HCT116 (cell line): ENCODE data around the gene ARVCF. TPM values are rescaled to one million over a fixed set of nuclear protein-coding genes. Genes with fewer than 3 reads are reported as not detected.

ENCODE experiments used
- ATAC-seq: fragments of 200-7000 bp; cut with Tn5 transposase; 2 replicates; pipeline ENCODE4 v1.9.1; 2020; ENCODE audit warnings: mild to moderate bottlenecking, moderate library complexity
- BruUV-seq: library from RNA; stranded (reverse); fragments of 400-500 nt; replicated peaks from 2 replicates; lab custom pipeline; 2021; lab: Mats Ljungman, UMichigan
- CTCF ChIA-PET: fragments of 300-600 bp; sonication (Branson Sonifier 250); formaldehyde crosslinking; loops from one replicate; lab custom pipeline; 2021; ENCODE audit warnings: antibody characterized with exemption; lab: Charles Lee
- POLR2A ChIA-PET: fragments of 300-600, 350-600 bp; sonication (Branson Sonifier 250); formaldehyde crosslinking; loops from one replicate; lab custom pipeline; 2021; ENCODE audit warnings: antibody characterized with exemption; lab: Charles Lee
- RAD21 ChIA-PET, 2 experiments: fragments of 300-600 bp; sonication (Branson Sonifier 250); formaldehyde crosslinking; loops; one replicate each; lab custom pipeline; 2023; ENCODE audit warnings: low total read pairs in 2 of 2; ENCODE audit not compliant: uncharacterized antibody in 2 of 2, unreplicated experiment in 2 of 2, low non-redundant PET in 1 of 2; lab: Charles Lee
- DNase-seq: peaks from one replicate; pipeline ENCODE4 v3.0.0-alpha.2; 2010; ENCODE audit warnings: low read depth, low spot score
- H2AFZ ChIP-seq: fragments of 200-600 bp; shearing (Covaris generic), sonication (generic); 2 replicates; pipeline ENCODE4 v1.6.1; 2017; ENCODE audit warnings: low read depth, mixed run types, mixed read lengths, antibody characterized with exemption, low read length; ENCODE audit not compliant: poor library complexity, severe bottlenecking
- H3K27ac ChIP-seq: 2 replicates; pipeline ENCODE4 v1.5.1; 2012; ENCODE audit warnings: low read depth, low read length
- H3K27me3 ChIP-seq: fragments of 200-600 bp; sonication (generic); 2 replicates; pipeline ENCODE4 v1.6.1; 2016; ENCODE audit warnings: mixed run types, low read length, mixed read lengths; ENCODE audit not compliant: insufficient read depth
- H3K36me3 ChIP-seq, 2 experiments: fragments of 200-500 bp in 1 of 2; fragments of 200-600 bp in 1 of 2; sonication (Bioruptor generic) in 1 of 2; sonication (generic) in 1 of 2; 2 replicates each; pipeline versions ENCODE4 v1.5.1 to v1.6.1; 2014 to 2016; ENCODE audit warnings: low read length in 2 of 2, inconsistent platforms in 1 of 2, mixed read lengths in 1 of 2, mixed run types in 1 of 2; ENCODE audit not compliant: insufficient read depth in 2 of 2, control insufficient read depth in 1 of 2
- H3K4me1 ChIP-seq, 2 experiments: fragments of 200-600 bp in 1 of 2; sonication (generic) in 1 of 2; 2 replicates each; pipeline versions ENCODE4 v1.5.1 to v1.6.1; 2012 to 2017; ENCODE audit warnings: low read length in 2 of 2, inconsistent platforms in 1 of 2, mild to moderate bottlenecking in 1 of 2, mixed read lengths in 1 of 2, mixed run types in 1 of 2, moderate library complexity in 1 of 2; ENCODE audit not compliant: insufficient read depth in 2 of 2, control insufficient read depth in 1 of 2
- H3K4me2 ChIP-seq: fragments of 200-600 bp; sonication (generic); 2 replicates; pipeline ENCODE4 v1.6.1; 2017; ENCODE audit warnings: mixed run types, low read length, mixed read lengths
- H3K4me3 ChIP-seq, 2 experiments: fragments of 200-600 bp in 1 of 2; sonication (generic) in 1 of 2; replicated peaks in 1 of 2; 2 replicates each; pipeline ENCODE4 v1.5.1; 2011 to 2016; ENCODE audit warnings: low read length in 2 of 2, control low read depth in 1 of 2, low read depth in 1 of 2, mild to moderate bottlenecking in 1 of 2, mixed read lengths in 1 of 2, mixed run types in 1 of 2
- H3K79me2 ChIP-seq: fragments of 200-600 bp; sonication (generic); 2 replicates; pipeline ENCODE4 v1.6.1; 2017; ENCODE audit warnings: mild to moderate bottlenecking, mixed run types, low read length, moderate library complexity, mixed read lengths; ENCODE audit not compliant: insufficient read depth
- H3K9ac ChIP-seq: fragments of 200-600 bp; sonication (generic); 2 replicates; pipeline ENCODE4 v1.6.1; 2016; ENCODE audit warnings: low read length, mixed read lengths
- H3K9me2 ChIP-seq: fragments of 200-600 bp; sonication (generic), shearing (Covaris generic); 2 replicates; pipeline ENCODE4 v1.6.1; 2017; ENCODE audit warnings: mixed run types, mild to moderate bottlenecking, moderate library complexity; ENCODE audit not compliant: insufficient read depth
- H3K9me3 ChIP-seq, 2 experiments: fragments of 200-500 bp in 1 of 2; fragments of 200-600 bp in 1 of 2; sonication (Bioruptor generic) in 1 of 2; sonication (generic) in 1 of 2; 2 replicates each; pipeline ENCODE4 v1.6.1; 2014 to 2017; ENCODE audit warnings: low read length in 2 of 2, mixed read lengths in 2 of 2, inconsistent platforms in 1 of 2, low read depth in 1 of 2, mild to moderate bottlenecking in 1 of 2, mixed run types in 1 of 2, moderate library complexity in 1 of 2; ENCODE audit not compliant: control insufficient read depth in 1 of 2, insufficient read depth in 1 of 2
- H4K20me1 ChIP-seq: fragments of 200-600 bp; sonication (generic), shearing (Covaris generic); 2 replicates; pipeline ENCODE4 v1.6.1; 2017; ENCODE audit warnings: mixed run types, mild to moderate bottlenecking, moderate library complexity; ENCODE audit not compliant: insufficient read depth
- EGR1 ChIP-seq: IDR thresholded peaks from 2 replicates; pipeline ENCODE4 v1.6.1; 2012; ENCODE audit warnings: low read depth
- ELF1 ChIP-seq: IDR thresholded peaks from 2 replicates; pipeline ENCODE4 v1.6.1; 2012; ENCODE audit warnings: low read depth, borderline replicate concordance
- JUND ChIP-seq: IDR thresholded peaks from 2 replicates; pipeline ENCODE4 v1.6.1; 2012
- POLR2A ChIP-seq: IDR thresholded peaks from 2 replicates; pipeline ENCODE4 v1.7.0; 2011; ENCODE audit warnings: borderline replicate concordance; ENCODE audit not compliant: insufficient read depth, insufficient read length; ENCODE audit errors: extremely low read depth
- POLR2AphosphoS5 ChIP-seq: IDR thresholded peaks from 2 replicates; pipeline ENCODE4 v1.6.1; 2011; ENCODE audit warnings: mild to moderate bottlenecking, low read depth, low read length, moderate library complexity
- RAD21 ChIP-seq: IDR thresholded peaks from 2 replicates; pipeline ENCODE4 v1.6.1; 2012; ENCODE audit warnings: low read depth, mild to moderate bottlenecking
- SP1 ChIP-seq: IDR thresholded peaks from 2 replicates; pipeline ENCODE4 v1.6.1; 2012; ENCODE audit warnings: low read depth
- SRF ChIP-seq: IDR thresholded peaks from 2 replicates; pipeline ENCODE4 v1.6.1; 2012; ENCODE audit warnings: low read depth
- YY1 ChIP-seq: IDR thresholded peaks from 2 replicates; pipeline ENCODE4 v1.6.1; 2011; ENCODE audit warnings: low read length, low read depth, moderate library complexity, mild to moderate bottlenecking; ENCODE audit not compliant: insufficient replicate concordance; ENCODE audit errors: extremely low read depth
- ZFX ChIP-seq: fragments of 450-650 bp; IDR thresholded peaks from 2 replicates; pipeline ENCODE4 v1.6.1; 2017
- intact Hi-C: fragments of 100-400 bp; cut with micrococcal nuclease; formaldehyde crosslinking; loops from 2 replicates; pipeline ENCODE4 v1.10.0; 2022
- total RNA-seq: library from RNA; stranded (reverse); gene quantifications from one replicate; pipeline ENCODE4 v1.2.1, GENCODE V29; 2021; ENCODE audit not compliant: unreplicated experiment
- TF ChIP-seq, protein P1 (sequence below), 3 experiments: fragments of 200-600 bp in 1 of 3; sonication (generic) in 1 of 3; IDR thresholded peaks in 2 of 3; conservative IDR thresholded peaks in 1 of 3; 2 replicates each; pipeline ENCODE4 v1.5.1; 2012 to 2017; ENCODE audit warnings: low read depth in 2 of 3, low read length in 2 of 3, antibody characterized with exemption in 1 of 3, borderline replicate concordance in 1 of 3, control low read depth in 1 of 3, mild to moderate bottlenecking in 1 of 3, mixed read lengths in 1 of 3, mixed run types in 1 of 3, moderate library complexity in 1 of 3; ENCODE audit not compliant: insufficient read depth in 1 of 3
- TF ChIP-seq, protein P2 (sequence below): IDR thresholded peaks from 2 replicates; pipeline ENCODE4 v1.6.1; 2011; ENCODE audit warnings: mild to moderate bottlenecking, low read length, moderate library complexity; ENCODE audit not compliant: insufficient replicate concordance; ENCODE audit errors: extremely low read depth

The ARVCF gene
- total RNA-seq, 1 experiment from 2014 or later: 42.8 TPM

DNA sequence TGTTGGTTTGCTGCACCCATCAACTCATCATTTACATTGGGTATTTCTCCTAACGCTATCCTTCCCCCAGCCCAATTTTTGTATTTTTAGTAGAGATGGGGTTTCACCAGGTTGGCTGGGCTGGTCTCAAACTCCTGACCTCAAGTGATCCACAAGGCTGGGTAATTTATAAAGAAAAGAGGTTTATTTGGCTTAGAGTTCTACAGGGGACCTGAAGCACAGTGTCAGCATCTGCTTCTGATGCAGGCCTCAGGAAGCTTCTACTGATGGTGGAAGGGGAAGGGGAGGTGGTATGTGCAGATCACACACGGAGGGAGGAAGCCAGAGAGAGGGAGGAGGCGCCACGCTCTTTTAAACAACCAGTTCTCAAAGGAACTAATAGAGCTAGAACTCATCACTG is 30.1 kb upstream of the ARVCF start (continued):
- TF ChIP-seq EGR1: no peak
- TF ChIP-seq SRF: no peak
- TF ChIP-seq RAD21: no peak

DNA sequence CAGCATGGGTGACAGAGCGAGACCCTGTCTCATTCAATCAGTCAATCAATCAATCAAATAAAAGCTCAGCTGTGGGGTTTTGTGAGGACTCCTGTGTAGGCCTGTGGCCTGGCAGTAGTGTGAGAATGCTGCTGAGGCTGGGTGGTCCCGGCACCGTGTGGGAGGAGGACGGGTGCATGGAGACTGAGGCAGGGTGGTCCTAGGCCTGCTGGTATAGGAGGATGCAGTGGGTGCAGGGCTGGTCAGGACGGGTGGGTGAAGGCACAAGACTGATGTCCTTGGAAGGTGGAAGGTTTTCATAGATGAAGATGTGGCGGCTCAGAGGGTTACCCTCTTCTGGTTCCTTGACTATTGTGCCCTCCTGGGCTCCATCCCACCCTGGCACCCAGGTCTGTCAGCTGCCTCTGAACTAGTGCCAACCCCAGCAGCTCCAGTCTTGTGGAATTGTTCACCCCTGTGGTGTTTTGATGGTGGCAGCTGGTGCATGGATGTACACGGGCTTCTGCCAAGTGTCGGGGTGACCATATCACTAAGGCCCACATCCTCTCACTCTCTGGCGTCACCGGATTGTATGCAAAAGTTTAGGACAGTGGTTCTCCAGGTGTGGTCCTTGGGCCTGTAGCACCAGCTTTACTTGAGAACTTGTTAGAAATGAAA is 28.0 kb upstream of the ARVCF start:
- H3K4me3 ChIP-seq: no peak overlapping the region
- no TSS peak for BruUV-seq
- peaks cover 0 to 11% of the 10 kb centered on the region in 2 experiments; a peak in 2 of 4 replicates for H3K36me3 ChIP-seq
- H3K9me2 ChIP-seq: no peaks in the 10 kb centered on the region
- no peak overlapping the region for H3K9ac ChIP-seq
- CTCF ChIA-PET: no interaction called here
- no peak overlapping the region for H2AFZ ChIP-seq
- POLR2A ChIA-PET: interaction anchor here (0.7 kb wide), 1 partner anchor 18 kb away, joined by 3 read pairs; no protein-coding TSS in a partner anchor
- no peaks in the 10 kb centered on the region for H3K4me1 ChIP-seq
- intact Hi-C loops: no loop called here
- RAD21 ChIA-PET: no interaction called here
- no peaks in the 10 kb centered on the region for H4K20me1 ChIP-seq
- no peak for DNase-seq
- H3K27me3 ChIP-seq: no peaks in the 10 kb centered on the region
- H3K4me2 ChIP-seq: no peak overlapping the region
- ATAC-seq: no peak
- TF ChIP-seq, protein P1, sequence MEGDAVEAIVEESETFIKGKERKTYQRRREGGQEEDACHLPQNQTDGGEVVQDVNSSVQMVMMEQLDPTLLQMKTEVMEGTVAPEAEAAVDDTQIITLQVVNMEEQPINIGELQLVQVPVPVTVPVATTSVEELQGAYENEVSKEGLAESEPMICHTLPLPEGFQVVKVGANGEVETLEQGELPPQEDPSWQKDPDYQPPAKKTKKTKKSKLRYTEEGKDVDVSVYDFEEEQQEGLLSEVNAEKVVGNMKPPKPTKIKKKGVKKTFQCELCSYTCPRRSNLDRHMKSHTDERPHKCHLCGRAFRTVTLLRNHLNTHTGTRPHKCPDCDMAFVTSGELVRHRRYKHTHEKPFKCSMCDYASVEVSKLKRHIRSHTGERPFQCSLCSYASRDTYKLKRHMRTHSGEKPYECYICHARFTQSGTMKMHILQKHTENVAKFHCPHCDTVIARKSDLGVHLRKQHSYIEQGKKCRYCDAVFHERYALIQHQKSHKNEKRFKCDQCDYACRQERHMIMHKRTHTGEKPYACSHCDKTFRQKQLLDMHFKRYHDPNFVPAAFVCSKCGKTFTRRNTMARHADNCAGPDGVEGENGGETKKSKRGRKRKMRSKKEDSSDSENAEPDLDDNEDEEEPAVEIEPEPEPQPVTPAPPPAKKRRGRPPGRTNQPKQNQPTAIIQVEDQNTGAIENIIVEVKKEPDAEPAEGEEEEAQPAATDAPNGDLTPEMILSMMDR (IDR thresholded peaks at IDR 0.05 in 2 of 3, conservative IDR thresholded peaks at IDR 0.05 in 1 of 3; ENCODE audit: borderline replicate concordance in 1 of 3, insufficient read depth in 1 of 3, low read depth in 2 of 3, low read length in 2 of 3): no peak
- TF ChIP-seq YY1 (no peak), JUND (no peak), POLR2AphosphoS5 (no peak), ELF1 (no peak), ZFX (no peak), POLR2A (no peak), SP1 (no peak)
- TF ChIP-seq, protein P2, sequence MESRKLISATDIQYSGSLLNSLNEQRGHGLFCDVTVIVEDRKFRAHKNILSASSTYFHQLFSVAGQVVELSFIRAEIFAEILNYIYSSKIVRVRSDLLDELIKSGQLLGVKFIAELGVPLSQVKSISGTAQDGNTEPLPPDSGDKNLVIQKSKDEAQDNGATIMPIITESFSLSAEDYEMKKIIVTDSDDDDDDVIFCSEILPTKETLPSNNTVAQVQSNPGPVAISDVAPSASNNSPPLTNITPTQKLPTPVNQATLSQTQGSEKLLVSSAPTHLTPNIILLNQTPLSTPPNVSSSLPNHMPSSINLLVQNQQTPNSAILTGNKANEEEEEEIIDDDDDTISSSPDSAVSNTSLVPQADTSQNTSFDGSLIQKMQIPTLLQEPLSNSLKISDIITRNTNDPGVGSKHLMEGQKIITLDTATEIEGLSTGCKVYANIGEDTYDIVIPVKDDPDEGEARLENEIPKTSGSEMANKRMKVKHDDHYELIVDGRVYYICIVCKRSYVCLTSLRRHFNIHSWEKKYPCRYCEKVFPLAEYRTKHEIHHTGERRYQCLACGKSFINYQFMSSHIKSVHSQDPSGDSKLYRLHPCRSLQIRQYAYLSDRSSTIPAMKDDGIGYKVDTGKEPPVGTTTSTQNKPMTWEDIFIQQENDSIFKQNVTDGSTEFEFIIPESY: no peak
- H3K9me3 ChIP-seq: no peaks in the 10 kb centered on the region
- H3K79me2 ChIP-seq: no peaks in the 10 kb centered on the region
- H3K27ac ChIP-seq: no peak overlapping the region
